Body of pancreas (tissue), 4 donors: ENCODE data around the gene ADA.
"Not testable (repeated sequence)": the region's sequence is repeated elsewhere in the genome, so short reads cannot be mapped to it uniquely, and the experiment has no call there.

Experiments used
- CTCF ChIP-seq, 7 experiments: fragments of 450-650 bp in 4 of 7; fragments of 200-600 bp in 3 of 7; sonication (generic) in 3 of 7; IDR thresholded peaks; one replicate each; pipeline ENCODE4 v1.5.1; 2016 to 2019; ENCODE audit warnings: antibody characterized with exemption in 7 of 7
- POLR2A ChIP-seq, 3 donors: fragments of 450-650 bp; IDR thresholded peaks; one replicate each; pipeline ENCODE4 v1.6.1; 2016; ENCODE audit warnings: antibody characterized with exemption in 3 of 3, mild to moderate bottlenecking in 2 of 3

- TF ChIP-seq CTCF, POLR2A (IDR thresholded peaks at IDR 0.05): not testable (repeated sequence)
These were observed 45.5 kb upstream of the ADA start for GRCh38 chr20:44697041-44697440.
